Mucosa of stomach (tissue), 1 donor: ENCODE measurements around the gene REEP1.
A peak's percentile ranks its signal among the peaks of the same experiment; 100 is the strongest.

Experiments
- H3K27me3 ChIP-seq: one replicate; pipeline ENCODE4 v1.7.0; 2013; ENCODE audit warnings: mild to moderate bottlenecking, low read length; ENCODE audit not compliant: control insufficient read depth, insufficient read depth
- H3K36me3 ChIP-seq: one replicate; pipeline ENCODE4 v1.7.0; 2013; ENCODE audit warnings: low read length; ENCODE audit not compliant: control insufficient read depth, insufficient read depth
- H3K4me1 ChIP-seq: one replicate; pipeline ENCODE4 v1.7.0; 2013; ENCODE audit warnings: mild to moderate bottlenecking, low read length; ENCODE audit not compliant: control insufficient read depth, insufficient read depth
- H3K4me3 ChIP-seq: one replicate; pipeline ENCODE4 v1.7.0; 2013; ENCODE audit warnings: low read length
- H3K9ac ChIP-seq: one replicate; pipeline ENCODE4 v1.7.0; 2013; ENCODE audit warnings: mild to moderate bottlenecking, low read length, moderate library complexity
- H3K9me3 ChIP-seq: one replicate; pipeline ENCODE4 v1.7.0; 2013; ENCODE audit warnings: mild to moderate bottlenecking, low read length, moderate library complexity; ENCODE audit not compliant: control insufficient read depth
- donor health status: Pancreatic carcinoma.

REEP1 gene, protein sequence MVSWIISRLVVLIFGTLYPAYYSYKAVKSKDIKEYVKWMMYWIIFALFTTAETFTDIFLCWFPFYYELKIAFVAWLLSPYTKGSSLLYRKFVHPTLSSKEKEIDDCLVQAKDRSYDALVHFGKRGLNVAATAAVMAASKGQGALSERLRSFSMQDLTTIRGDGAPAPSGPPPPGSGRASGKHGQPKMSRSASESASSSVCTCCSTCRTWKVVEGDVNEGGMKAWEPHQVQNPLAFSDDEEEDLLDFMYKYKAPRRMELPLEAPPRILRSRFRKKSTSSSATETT

DNA sequence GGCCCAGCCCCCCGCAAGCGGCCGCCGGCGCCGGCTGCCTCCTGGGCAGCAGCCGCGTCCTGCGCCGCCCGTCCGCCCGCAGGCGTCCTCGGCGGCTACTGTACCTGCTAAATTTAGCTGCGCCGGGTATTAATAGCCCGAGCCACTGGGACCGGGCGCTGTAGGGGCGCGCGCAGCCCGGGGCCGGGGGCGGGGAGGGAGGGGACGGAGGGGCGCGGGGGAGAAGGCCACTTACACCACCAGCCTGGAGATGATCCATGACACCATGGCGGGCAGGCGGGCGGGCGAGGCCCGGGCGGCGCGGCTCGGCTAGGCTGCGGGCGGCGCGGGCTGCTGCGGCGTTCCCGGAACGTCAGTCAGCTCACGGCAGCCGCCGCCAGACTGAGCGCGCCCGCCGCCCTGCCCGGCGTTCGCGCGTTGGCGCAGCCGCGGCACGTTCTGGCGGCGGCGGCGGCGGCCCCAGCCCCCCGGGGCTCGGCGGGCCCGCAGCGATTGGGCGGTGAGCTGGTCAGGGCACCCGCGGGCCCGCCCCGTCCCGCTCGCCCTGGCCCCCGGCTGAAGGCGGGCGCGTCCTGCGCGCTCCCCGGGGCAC is at the start of gene REEP1:
REEP1 (minus strand) TSS at position 383 of the 592 bp plus-strand sequence; CDS start at position 267, 116 bp downstream.
- H3K27me3 ChIP-seq = peaks cover 43% of the 10 kb centered on the region
- H3K4me3 ChIP-seq = peak within 1 kb of the TSS; percentile 41
- peaks cover 18% of the 10 kb centered on the region for H3K4me1 ChIP-seq
- H3K9ac ChIP-seq = no peak within 1 kb of the TSS
- H3K9me3 ChIP-seq = no peaks in the 10 kb centered on the region
- H3K36me3 ChIP-seq = no peaks in the 10 kb centered on the region

DNA sequence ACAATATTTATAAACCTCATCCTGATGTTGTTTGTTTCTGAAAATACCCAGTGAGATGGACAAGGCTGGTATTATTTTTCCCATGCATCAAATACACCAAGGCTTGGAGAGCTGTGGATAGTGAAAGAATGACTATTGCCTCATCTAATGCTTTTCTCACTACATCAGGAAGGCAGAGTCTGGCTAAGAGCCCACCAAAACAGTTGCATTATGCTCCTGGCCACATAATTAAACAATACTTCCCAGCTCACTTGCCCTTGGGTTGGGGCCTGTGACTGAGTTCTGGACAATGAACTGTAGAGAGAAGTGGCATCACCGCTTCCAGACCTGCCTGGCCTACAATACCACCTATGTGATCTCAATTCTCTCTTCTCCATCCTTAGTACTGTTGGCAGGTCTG is 46.4 kb upstream of the REEP1 start:
- Histone ChIP-seq H3K9me3 (no peaks in the 10 kb centered on the region), H3K36me3 (no peaks in the 10 kb centered on the region), H3K4me1 (no peaks in the 10 kb centered on the region), H3K4me3 (no peak overlapping the region), H3K9ac (no peak overlapping the region), H3K27me3 (no peaks in the 10 kb centered on the region)

DNA sequence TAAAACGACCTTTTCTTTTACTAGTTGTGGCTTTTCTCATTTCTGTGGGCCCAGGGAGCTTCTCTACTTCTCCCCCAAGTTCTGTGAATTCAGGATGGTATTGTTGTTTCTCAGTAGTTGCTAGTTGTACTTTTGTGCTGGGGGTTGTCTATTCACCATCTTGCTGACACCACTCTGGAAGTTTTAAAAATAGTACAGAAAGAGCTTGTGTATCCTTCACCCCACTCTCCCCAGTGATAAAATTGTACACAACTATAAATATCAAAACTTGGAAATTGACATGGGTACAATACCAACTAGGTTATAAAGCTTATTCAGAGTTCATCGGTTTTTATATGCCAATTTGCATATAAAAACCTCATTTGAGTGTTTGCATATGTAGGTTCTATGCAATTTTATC is 45.3 kb upstream of the REEP1 start:
- no peak overlapping the region for H3K4me3 ChIP-seq
- H3K36me3 ChIP-seq = no peaks in the 10 kb centered on the region
- no peaks in the 10 kb centered on the region for H3K9me3 ChIP-seq
- H3K27me3 ChIP-seq = no peaks in the 10 kb centered on the region
- no peaks in the 10 kb centered on the region for H3K4me1 ChIP-seq
- no peak overlapping the region for H3K9ac ChIP-seq

DNA sequence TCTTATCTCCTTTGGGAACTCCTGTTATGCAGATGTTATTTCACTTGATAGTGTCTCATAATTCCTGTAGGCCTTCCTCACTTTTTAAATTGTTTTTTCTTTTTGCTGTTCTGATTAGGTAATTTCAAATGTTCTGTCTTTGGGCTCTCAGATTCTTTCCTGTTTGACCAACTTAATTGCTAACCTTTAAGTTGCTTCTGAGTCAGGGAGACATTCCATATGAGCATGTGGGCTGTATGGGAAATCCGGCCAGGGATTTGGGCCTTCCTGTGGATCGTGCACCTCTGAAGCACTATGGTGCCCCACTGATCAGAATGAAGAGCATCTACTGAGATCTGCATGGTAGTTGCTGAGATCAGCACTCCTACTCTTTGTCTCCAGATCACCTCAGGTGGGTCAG is 44.7 kb upstream of the REEP1 start:
- Histone ChIP-seq H3K9ac (no peak overlapping the region), H3K36me3 (no peaks in the 10 kb centered on the region), H3K27me3 (no peaks in the 10 kb centered on the region), H3K9me3 (no peaks in the 10 kb centered on the region), H3K4me3 (no peak overlapping the region), H3K4me1 (no peaks in the 10 kb centered on the region)

DNA sequence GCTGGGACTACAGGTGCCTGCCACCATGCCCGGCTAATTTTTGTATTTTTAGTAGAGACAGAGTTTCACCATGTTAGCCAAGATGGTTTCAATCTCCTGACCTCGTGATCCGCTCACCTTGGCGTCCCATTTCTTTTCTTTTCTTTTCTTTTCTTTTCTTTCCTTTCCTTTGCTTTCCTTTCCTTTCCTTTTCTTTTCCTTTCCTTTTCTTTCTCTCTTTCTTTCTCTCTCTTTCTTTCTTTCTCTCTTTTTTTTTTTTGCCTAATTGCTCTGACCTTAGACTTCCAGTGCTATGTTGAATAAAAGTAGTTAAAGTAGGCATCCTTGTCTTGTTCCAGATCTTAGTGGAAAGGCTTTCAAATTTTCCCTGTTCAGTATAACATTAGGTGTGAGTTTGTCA is 41.0 kb upstream of the REEP1 start:
- no peak overlapping the region for H3K9ac ChIP-seq
- no peaks in the 10 kb centered on the region for H3K27me3 ChIP-seq
- no peak overlapping the region for H3K4me3 ChIP-seq
- no peaks in the 10 kb centered on the region for H3K36me3 ChIP-seq
- no peaks in the 10 kb centered on the region for H3K9me3 ChIP-seq
- H3K4me1 ChIP-seq = no peaks in the 10 kb centered on the region

DNA sequence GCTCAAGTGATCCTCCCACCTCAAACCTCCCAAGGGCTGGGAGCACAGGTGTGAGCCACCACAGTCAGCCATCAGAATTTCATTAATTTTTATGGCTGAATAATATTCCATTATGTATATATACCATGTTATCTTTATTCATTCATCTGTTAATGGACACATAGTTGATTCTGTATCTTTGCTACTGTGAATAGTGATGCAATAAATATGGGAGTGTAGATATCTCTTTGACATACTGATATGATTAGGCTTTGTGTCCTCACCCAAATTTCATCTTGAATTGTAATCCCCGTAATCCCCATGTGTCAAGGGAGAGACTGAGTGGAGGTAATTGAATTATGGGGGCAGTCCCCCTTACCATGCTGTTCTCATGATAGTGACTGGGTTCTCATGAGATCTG is 38.2 kb upstream of the REEP1 start:
- Histone ChIP-seq H3K36me3 (no peaks in the 10 kb centered on the region), H3K9me3 (no peaks in the 10 kb centered on the region), H3K9ac (no peak overlapping the region), H3K27me3 (no peaks in the 10 kb centered on the region), H3K4me3 (no peak overlapping the region), H3K4me1 (no peaks in the 10 kb centered on the region)

DNA sequence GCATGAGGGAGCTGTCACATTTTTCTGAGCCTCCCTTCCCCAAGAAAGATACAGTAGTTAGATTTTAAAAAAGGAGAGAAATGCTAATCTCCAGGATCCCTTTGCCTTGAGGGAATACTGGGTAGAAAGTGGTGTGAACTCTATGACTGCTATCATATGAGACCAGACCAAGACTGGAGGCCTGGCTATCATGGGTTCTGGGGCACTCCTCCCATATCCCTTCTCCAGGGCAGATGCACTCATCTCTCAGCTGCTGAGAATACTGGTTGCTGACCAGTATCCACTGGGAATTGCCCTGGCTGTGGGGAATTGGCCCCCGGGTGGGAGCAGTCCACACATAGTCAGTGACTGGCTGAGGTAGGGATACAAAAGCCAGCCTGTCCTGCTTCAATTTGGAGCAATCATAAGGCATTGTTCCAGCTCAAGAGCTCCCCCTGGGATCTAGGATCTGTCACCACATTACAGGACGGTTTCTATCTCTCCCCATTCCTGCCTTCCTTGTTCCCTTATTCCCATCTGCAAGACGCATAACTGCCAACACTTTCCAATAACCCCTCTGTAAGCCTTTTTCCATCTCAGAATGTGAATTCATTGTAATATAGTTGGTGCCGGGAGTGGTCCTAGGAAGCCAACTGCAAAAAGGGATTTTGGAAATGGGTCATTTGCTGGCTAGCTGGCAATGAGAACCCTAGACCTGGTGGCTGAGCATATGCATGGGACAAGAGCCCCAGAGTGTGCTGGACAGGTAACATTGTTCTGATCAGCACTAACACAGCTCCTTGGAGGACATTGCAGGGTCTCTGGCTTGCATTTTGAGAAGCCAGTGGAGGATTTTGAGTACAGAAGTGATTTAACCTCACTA is 35.4 kb upstream of the REEP1 start:
- no peaks in the 10 kb centered on the region for H3K36me3 ChIP-seq
- no peak overlapping the region for H3K9ac ChIP-seq
- H3K27me3 ChIP-seq = no peaks in the 10 kb centered on the region
- no peaks in the 10 kb centered on the region for H3K9me3 ChIP-seq
- H3K4me3 ChIP-seq = no peak overlapping the region
- peaks cover 9% of the 10 kb centered on the region for H3K4me1 ChIP-seq

DNA sequence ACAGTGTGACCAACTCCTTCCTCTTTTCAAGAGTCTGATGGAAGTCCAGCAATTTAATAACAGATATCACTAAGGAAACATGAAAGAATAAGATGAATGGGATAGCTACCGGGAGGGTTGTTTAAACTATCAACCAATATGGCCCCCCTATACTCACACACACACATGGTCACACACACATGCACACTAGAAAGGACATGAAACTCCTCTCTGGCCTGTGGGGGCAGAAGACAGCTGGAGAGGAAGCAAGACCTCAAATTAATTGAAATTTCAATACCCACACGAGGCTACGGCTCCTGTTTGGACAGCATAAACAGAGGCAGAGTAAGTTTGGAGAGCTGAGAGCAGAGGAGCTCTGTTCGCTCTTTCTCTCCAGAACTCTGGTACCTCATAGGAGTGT is 34.7 kb upstream of the REEP1 start:
- peaks cover 12% of the 10 kb centered on the region for H3K4me1 ChIP-seq
- no peaks in the 10 kb centered on the region for H3K27me3 ChIP-seq
- H3K9ac ChIP-seq = no peak overlapping the region
- H3K9me3 ChIP-seq = no peaks in the 10 kb centered on the region
- no peak overlapping the region for H3K4me3 ChIP-seq
- H3K36me3 ChIP-seq = no peaks in the 10 kb centered on the region

DNA sequence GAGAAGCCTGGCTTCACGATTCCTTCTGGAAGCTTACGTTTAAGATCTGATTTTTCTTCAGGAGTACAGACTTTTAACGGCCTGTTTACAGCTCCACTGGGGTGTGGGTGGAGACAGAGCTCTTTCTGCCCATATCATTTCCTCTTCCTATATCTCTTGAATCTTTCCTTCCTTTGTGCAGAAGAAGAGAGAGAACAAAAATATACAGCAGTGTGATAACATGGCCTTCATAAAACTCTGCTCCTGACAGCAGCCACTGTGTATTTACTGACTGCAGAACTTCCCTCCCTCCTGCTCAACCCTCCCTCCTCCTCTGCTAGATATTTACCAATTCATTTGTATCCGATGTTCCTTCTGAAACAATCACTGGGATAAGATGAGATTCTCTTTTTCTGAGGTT is 34.1 kb upstream of the REEP1 start:
- no peaks in the 10 kb centered on the region for H3K27me3 ChIP-seq
- H3K9me3 ChIP-seq = no peaks in the 10 kb centered on the region
- peaks cover 16% of the 10 kb centered on the region for H3K4me1 ChIP-seq
- no peak overlapping the region for H3K4me3 ChIP-seq
- no peaks in the 10 kb centered on the region for H3K36me3 ChIP-seq
- H3K9ac ChIP-seq = no peak overlapping the region

DNA sequence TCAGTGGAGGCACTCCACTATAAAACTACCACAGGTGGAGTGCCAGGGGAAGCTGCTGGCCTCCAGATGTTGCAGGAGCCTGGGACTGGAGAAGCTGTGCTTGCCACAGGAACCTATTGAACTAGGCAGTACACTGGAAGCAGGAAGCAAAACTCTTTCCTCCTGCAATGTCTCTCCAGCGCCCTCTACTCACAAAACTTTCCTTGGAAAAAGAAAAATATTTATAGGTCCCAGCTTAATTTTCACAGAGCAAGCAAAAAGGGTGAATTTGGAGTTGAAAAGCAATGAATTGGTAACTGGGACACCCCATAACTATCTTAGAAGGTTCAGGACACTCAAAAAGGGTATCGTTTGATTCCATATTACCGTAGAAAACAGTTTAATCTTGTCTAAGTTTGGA is 33.2 kb upstream of the REEP1 start:
- Histone ChIP-seq H3K9ac (no peak overlapping the region), H3K4me3 (no peak overlapping the region), H3K36me3 (no peaks in the 10 kb centered on the region), H3K27me3 (no peaks in the 10 kb centered on the region), H3K4me1 (peaks cover 16% of the 10 kb centered on the region), H3K9me3 (no peaks in the 10 kb centered on the region)

DNA sequence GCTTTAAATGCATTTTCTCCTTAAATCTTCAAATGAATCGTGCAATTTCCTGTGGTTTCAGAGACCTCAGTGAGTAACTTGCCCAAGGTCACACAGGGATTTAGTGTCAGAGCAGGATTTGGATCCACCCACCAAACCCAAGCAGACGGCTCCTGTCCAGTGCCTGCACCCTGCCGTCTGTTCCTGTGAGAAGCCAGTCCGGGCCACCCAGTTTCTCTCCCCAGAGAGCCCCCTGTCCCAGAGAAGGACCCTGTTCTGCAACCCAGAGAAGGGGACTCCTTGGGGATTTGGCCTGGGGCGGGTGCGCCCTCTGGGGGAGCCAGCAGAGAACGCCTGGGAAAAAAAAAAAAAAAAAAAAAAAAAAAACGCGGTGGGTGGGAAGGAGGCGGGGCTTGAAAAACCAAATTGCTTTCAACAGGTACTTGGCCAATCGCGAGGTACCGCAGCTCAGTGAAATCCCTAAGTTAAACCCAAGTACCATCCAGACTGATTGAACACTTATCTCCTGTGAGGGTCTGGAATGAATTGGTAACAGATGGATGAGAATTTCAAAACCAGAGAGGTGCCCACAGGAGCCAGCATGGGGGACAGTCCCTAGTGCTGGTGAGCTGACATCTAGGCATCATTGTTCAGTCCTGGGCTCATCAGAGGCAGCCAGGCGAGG is 30.9 kb upstream of the REEP1 start:
- Histone ChIP-seq H3K27me3 (no peaks in the 10 kb centered on the region), H3K36me3 (no peaks in the 10 kb centered on the region), H3K9me3 (no peaks in the 10 kb centered on the region), H3K4me1 (peaks cover 16% of the 10 kb centered on the region), H3K4me3 (no peak overlapping the region), H3K9ac (no peak overlapping the region)

DNA sequence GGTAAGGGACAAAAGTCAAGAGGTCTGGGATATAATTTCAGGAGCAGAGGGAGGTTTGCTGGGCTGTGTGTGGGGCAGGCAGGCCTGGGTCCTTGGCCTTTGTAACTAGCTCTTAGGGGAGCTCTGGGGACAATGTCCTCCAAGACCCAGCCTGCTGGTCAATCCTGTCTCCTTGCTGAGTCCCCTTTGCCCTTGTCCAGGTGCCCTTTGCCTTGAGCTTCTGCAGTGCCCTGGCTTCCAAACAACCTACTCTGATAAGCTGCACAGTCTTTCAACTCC is 30.0 kb upstream of the REEP1 start:
- H3K4me3 ChIP-seq = no peak overlapping the region
- no peaks in the 10 kb centered on the region for H3K36me3 ChIP-seq
- peaks cover 16% of the 10 kb centered on the region for H3K4me1 ChIP-seq
- no peaks in the 10 kb centered on the region for H3K9me3 ChIP-seq
- no peaks in the 10 kb centered on the region for H3K27me3 ChIP-seq
- no peak overlapping the region for H3K9ac ChIP-seq
